Activated CD4-positive, alpha-beta T cell treated with anti-CD3 and anti-CD28 coated beads, Interleukin-2, Interleukin-6, amounts not matched to agents 100 ng/mL and 50 ng/mL, durations not matched to agents 16 hours and 8 hours (primary cell): ENCODE data around the gene GSTT4.
"Not testable (repeated sequence)": the region's sequence is repeated elsewhere in the genome, so short reads cannot be mapped to it uniquely, and the experiment has no call there.

Experiments
- DNase-seq: peaks from one replicate; pipeline ENCODE4 v3.0.0-alpha.2; 2020

GSTT4 gene

GRCh38 chr22:24023204-24023789 lies 18.0 kb upstream of the GSTT4 start:
- DNase-seq = no peak

- DNase-seq = no peak
Measured at GRCh38 chr22:24021304-24021703, 16.1 kb upstream of the GSTT4 start.

- no peak for DNase-seq
Measured at GRCh38 chr22:24016156-24016555, 10.9 kb upstream of the GSTT4 start.

GRCh38 chr22:24011735-24012068 lies 6.4 kb upstream of the GSTT4 start:
- no peak for DNase-seq

GRCh38 chr22:24010018-24010391 lies 4.8 kb upstream of the GSTT4 start:
- no peak for DNase-seq

GRCh38 chr22:24009227-24010017 lies 4.2 kb upstream of the GSTT4 start:
- no peak for DNase-seq

- DNase-seq = no peak
Measured at GRCh38 chr22:24008381-24009226, 3.4 kb upstream of the GSTT4 start.

- DNase-seq = no peak
Measured at GRCh38 chr22:24008022-24008283, 2.7 kb upstream of the GSTT4 start.

- DNase-seq = no peak
Measured at GRCh38 chr22:24007253-24008021, 2.2 kb upstream of the GSTT4 start.

GRCh38 chr22:24006914-24007214 lies 1.6 kb upstream of the GSTT4 start:
- no peak for DNase-seq

GRCh38 chr22:24006207-24006913 lies 1.1 kb upstream of the GSTT4 start:
- DNase-seq = no peak

GRCh38 chr22:24003887-24004286 lies 1.4 kb downstream of the GSTT4 start:
- DNase-seq = no peak

GRCh38 chr22:24002851-24003250 lies 2.4 kb downstream of the GSTT4 start:
- no peak for DNase-seq

- DNase-seq = no peak
Measured at GRCh38 chr22:24002272-24002671, 3.0 kb downstream of the GSTT4 start.

- DNase-seq = no peak
Measured at GRCh38 chr22:24001314-24001713, 3.9 kb downstream of the GSTT4 start.

GRCh38 chr22:23999779-24000178 lies 5.5 kb downstream of the GSTT4 start:
- DNase-seq = not testable (repeated sequence)

GRCh38 chr22:23997092-23997491 lies 8.2 kb downstream of the GSTT4 start:
- DNase-seq = no peak

GRCh38 chr22:23993581-23994177 lies 11.6 kb downstream of the GSTT4 start:
- DNase-seq = not testable (repeated sequence)

GRCh38 chr22:23993080-23993479 lies 12.2 kb downstream of the GSTT4 start:
- not testable (repeated sequence) for DNase-seq

- DNase-seq = not testable (repeated sequence)
Measured at GRCh38 chr22:23989583-23990244, 15.5 kb downstream of the GSTT4 start.

GRCh38 chr22:23986538-23987178 lies 18.6 kb downstream of the GSTT4 start:
- DNase-seq = not testable (repeated sequence)
